ENCODE measurements around the gene B4GALNT3. TPM values are rescaled to one million over a fixed set of nuclear protein-coding genes. Genes with fewer than 3 reads are reported as not detected.

Gene B4GALNT3
- total RNA-seq, 2 experiments from 2014 or later, result 10.9 to 11.1 TPM

- no peaks in the 10 kb centered on the region for H3K4me1 Mint-ChIP-seq (ENCODE audit: low read depth)
- no peaks in the 10 kb centered on the region for H3K27me3 Mint-ChIP-seq (ENCODE audit: low read depth)
- H3K27ac Mint-ChIP-seq, result no peak overlapping the region
- POLR2A ChIA-PET, result no interaction called here
- DNase-seq (no peak), ATAC-seq (no peak)
- no peaks in the 10 kb centered on the region for H3K9me3 Mint-ChIP-seq (ENCODE audit: insufficient read depth)
- CTCF ChIA-PET, result no interaction called here
- no peak overlapping the region for H3K4me3 Mint-ChIP-seq
- no peaks in the 10 kb centered on the region for H3K36me3 Mint-ChIP-seq (ENCODE audit: low read depth)
Measured at GRCh38 chr12:513446-513845, 53.7 kb downstream of the B4GALNT3 start.

GRCh38 chr12:517538-517937 is 57.8 kb downstream of the B4GALNT3 start:
- ChIA-PET CTCF (no interaction called here), POLR2A (no interaction called here)
- ATAC-seq (no peak), DNase-seq (no peak)
- H3K9me3 Mint-ChIP-seq (ENCODE audit: insufficient read depth), result no peaks in the 10 kb centered on the region
- H3K27ac Mint-ChIP-seq, result no peak overlapping the region
- no peaks in the 10 kb centered on the region for H3K36me3 Mint-ChIP-seq (ENCODE audit: low read depth)
- peaks cover 4% of the 10 kb centered on the region for H3K27me3 Mint-ChIP-seq (ENCODE audit: low read depth)
- no peak overlapping the region for H3K4me3 Mint-ChIP-seq
- H3K4me1 Mint-ChIP-seq (ENCODE audit: low read depth), result no peaks in the 10 kb centered on the region

DNA sequence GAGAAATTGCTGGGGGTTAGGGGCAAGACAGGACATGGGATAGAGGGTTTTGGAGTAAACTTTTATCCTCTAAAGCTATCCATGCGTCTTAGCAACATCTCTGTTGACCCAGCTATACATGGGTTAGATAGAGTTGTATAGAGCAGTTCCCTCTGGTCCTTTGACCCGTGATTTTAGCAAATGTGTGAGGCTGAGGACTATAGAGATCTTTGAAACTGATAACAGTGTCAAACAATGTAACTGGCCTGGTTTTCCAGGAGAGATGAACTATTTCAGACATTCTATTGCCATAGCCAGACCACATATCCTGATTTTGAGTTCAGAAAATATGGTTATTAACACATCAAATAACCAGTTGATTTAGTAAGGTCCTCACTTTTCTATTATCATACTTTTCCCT is 60.4 kb downstream of the B4GALNT3 start:
- Mint-ChIP-seq H3K36me3 (ENCODE audit: low read depth) (no peaks in the 10 kb centered on the region), H3K4me3 (no peak overlapping the region), H3K4me1 (ENCODE audit: low read depth) (no peaks in the 10 kb centered on the region), H3K9me3 (ENCODE audit: insufficient read depth) (no peaks in the 10 kb centered on the region), H3K27ac (no peak overlapping the region), H3K27me3 (ENCODE audit: low read depth) (peaks cover 4% of the 10 kb centered on the region)
- CTCF ChIA-PET, result no interaction called here
- POLR2A ChIA-PET, result no interaction called here
- DNase-seq, result no peak
- no peak for ATAC-seq

GRCh38 chr12:522692-523378 is 63.1 kb downstream of the B4GALNT3 start:
- H3K9me3 Mint-ChIP-seq (ENCODE audit: insufficient read depth), result no peaks in the 10 kb centered on the region
- H3K27me3 Mint-ChIP-seq (ENCODE audit: low read depth), result peaks cover 4% of the 10 kb centered on the region
- no peaks in the 10 kb centered on the region for H3K36me3 Mint-ChIP-seq (ENCODE audit: low read depth)

GRCh38 chr12:524167-524951 is 64.6 kb downstream of the B4GALNT3 start:
- Mint-ChIP-seq H3K27me3 (ENCODE audit: low read depth) (peaks cover 4% of the 10 kb centered on the region), H3K36me3 (ENCODE audit: low read depth) (no peaks in the 10 kb centered on the region), H3K4me1 (ENCODE audit: low read depth) (no peaks in the 10 kb centered on the region), H3K9me3 (ENCODE audit: insufficient read depth) (no peaks in the 10 kb centered on the region), H3K4me3 (no peak overlapping the region), H3K27ac (no peak overlapping the region)
- ChIA-PET CTCF (interaction anchor here (1.0 kb wide), 1 partner anchor 23 kb away, joined by 3 read pairs; no protein-coding TSS in a partner anchor), POLR2A (no interaction called here)
- ATAC-seq (no peak), DNase-seq (no peak)

More at GRCh38 chr12:522692-523378, 63.1 kb downstream of the B4GALNT3 start:
- POLR2A ChIA-PET, result no interaction called here
- DNase-seq (no peak), ATAC-seq (no peak)
- H3K4me1 Mint-ChIP-seq (ENCODE audit: low read depth), result no peaks in the 10 kb centered on the region
- H3K27ac Mint-ChIP-seq, result no peak overlapping the region
- H3K4me3 Mint-ChIP-seq, result no peak overlapping the region
- CTCF ChIA-PET, result no interaction called here

DNA sequence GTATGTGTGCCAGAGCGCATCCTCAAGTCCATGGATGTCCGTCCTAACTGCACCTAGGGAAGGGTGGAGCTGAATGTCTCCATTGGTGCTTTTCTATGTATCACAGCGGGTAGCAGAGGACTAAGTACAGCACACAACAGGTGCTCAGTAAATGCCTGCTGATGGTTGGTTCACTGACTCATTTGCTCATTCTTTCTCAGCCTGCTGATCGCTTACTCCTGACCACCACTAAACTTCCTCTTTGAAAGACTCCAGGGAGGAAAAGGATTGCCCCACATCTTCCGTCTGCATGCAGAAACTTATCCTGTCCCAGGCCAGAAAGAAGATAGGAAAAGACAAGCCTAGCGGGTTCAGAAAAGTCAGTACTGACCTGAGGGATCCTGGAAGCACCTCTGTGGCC is 66.3 kb downstream of the B4GALNT3 start:
- CTCF ChIA-PET, result no interaction called here
- Mint-ChIP-seq H3K4me3 (no peak overlapping the region), H3K27ac (no peak overlapping the region), H3K27me3 (ENCODE audit: low read depth) (no peaks in the 10 kb centered on the region), H3K9me3 (ENCODE audit: insufficient read depth) (peaks cover 6% of the 10 kb centered on the region), H3K4me1 (ENCODE audit: low read depth) (no peaks in the 10 kb centered on the region), H3K36me3 (ENCODE audit: low read depth) (no peaks in the 10 kb centered on the region)
- no peak for DNase-seq
- POLR2A ChIA-PET, result no interaction called here
- no peak for ATAC-seq

GRCh38 chr12:527241-527640 is 67.5 kb downstream of the B4GALNT3 start:
- H3K9me3 Mint-ChIP-seq (ENCODE audit: insufficient read depth), result peaks cover 6% of the 10 kb centered on the region
- ChIA-PET CTCF (interaction anchor here (0.7 kb wide), 1 partner anchor 9 kb away, joined by 3 read pairs; no protein-coding TSS in a partner anchor), POLR2A (no interaction called here)
- no peak overlapping the region for H3K4me3 Mint-ChIP-seq
- H3K27me3 Mint-ChIP-seq (ENCODE audit: low read depth), result no peaks in the 10 kb centered on the region
- DNase-seq (no peak), ATAC-seq (no peak)
- H3K27ac Mint-ChIP-seq, result no peak overlapping the region
- H3K4me1 Mint-ChIP-seq (ENCODE audit: low read depth), result no peaks in the 10 kb centered on the region
- H3K36me3 Mint-ChIP-seq (ENCODE audit: low read depth), result no peaks in the 10 kb centered on the region

- Mint-ChIP-seq H3K4me3 (no peak overlapping the region), H3K4me1 (ENCODE audit: low read depth) (no peaks in the 10 kb centered on the region), H3K9me3 (ENCODE audit: insufficient read depth) (peaks cover 6% of the 10 kb centered on the region), H3K27ac (no peak overlapping the region), H3K27me3 (ENCODE audit: low read depth) (no peaks in the 10 kb centered on the region), H3K36me3 (ENCODE audit: low read depth) (no peaks in the 10 kb centered on the region)
- ATAC-seq, result no peak
- no peak for DNase-seq
- ChIA-PET CTCF (interaction anchor here (0.7 kb wide), 1 partner anchor 9 kb away, joined by 3 read pairs; no protein-coding TSS in a partner anchor), POLR2A (no interaction called here)
Measured at GRCh38 chr12:527729-528128, 68.0 kb downstream of the B4GALNT3 start.

- Mint-ChIP-seq H3K27me3 (ENCODE audit: low read depth) (no peaks in the 10 kb centered on the region), H3K27ac (no peak overlapping the region), H3K9me3 (ENCODE audit: insufficient read depth) (peaks cover 6% of the 10 kb centered on the region), H3K4me3 (no peak overlapping the region), H3K36me3 (ENCODE audit: low read depth) (no peaks in the 10 kb centered on the region), H3K4me1 (ENCODE audit: low read depth) (no peaks in the 10 kb centered on the region)
- no peak for ATAC-seq
- no peak for DNase-seq
- ChIA-PET POLR2A (no interaction called here), CTCF (no interaction called here)
Measured at GRCh38 chr12:530308-530707, 70.6 kb downstream of the B4GALNT3 start.

- Mint-ChIP-seq H3K4me1 (ENCODE audit: low read depth) (no peaks in the 10 kb centered on the region), H3K27me3 (ENCODE audit: low read depth) (no peaks in the 10 kb centered on the region), H3K9me3 (ENCODE audit: insufficient read depth) (peaks cover 6% of the 10 kb centered on the region), H3K36me3 (ENCODE audit: low read depth) (no peaks in the 10 kb centered on the region), H3K4me3 (no peak overlapping the region), H3K27ac (no peak overlapping the region)
- DNase-seq, result no peak
- ChIA-PET POLR2A (no interaction called here), CTCF (no interaction called here)
- no peak for ATAC-seq
Measured at GRCh38 chr12:530821-531220, 71.1 kb downstream of the B4GALNT3 start.

DNA sequence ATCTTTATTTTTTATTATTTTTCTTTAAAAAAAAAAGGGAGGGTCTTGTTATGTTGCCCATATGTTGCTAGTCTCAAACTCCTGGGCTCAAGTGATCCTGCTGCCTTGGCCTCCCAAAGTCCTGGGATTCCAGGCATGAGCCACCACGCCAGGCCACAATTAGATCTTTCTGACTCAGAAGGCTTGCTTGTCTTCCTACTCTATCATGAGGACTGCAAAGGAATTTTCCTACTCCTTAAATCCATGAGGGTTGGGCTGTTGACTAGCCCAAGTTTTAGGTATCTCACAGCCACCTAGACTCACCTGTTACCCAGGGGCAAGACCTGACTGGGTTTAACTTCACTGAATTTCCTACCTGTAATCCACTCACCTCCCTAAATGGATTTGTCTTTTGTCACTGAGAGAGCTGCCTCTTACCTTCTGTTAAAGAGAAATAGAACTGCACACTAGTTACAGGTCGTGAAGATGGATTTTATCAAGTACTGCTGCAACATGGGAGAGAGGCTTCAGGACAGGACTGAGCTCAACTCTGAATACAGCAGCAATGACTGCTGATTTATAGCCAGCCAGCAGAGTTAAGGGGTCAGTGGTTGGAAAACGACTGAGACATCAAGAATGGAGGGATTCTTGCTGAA is 72.3 kb downstream of the B4GALNT3 start:
- no peaks in the 10 kb centered on the region for H3K36me3 Mint-ChIP-seq (ENCODE audit: low read depth)
- H3K27me3 Mint-ChIP-seq (ENCODE audit: low read depth), result no peaks in the 10 kb centered on the region
- peaks cover 6% of the 10 kb centered on the region for H3K9me3 Mint-ChIP-seq (ENCODE audit: insufficient read depth)
- no peak overlapping the region for H3K4me3 Mint-ChIP-seq
- DNase-seq (no peak), ATAC-seq (no peak)
- no peak overlapping the region for H3K27ac Mint-ChIP-seq
- ChIA-PET POLR2A (no interaction called here), CTCF (no interaction called here)
- no peaks in the 10 kb centered on the region for H3K4me1 Mint-ChIP-seq (ENCODE audit: low read depth)

GRCh38 chr12:532908-533565 is 73.3 kb downstream of the B4GALNT3 start:
- ATAC-seq (no peak), DNase-seq (no peak)
- Mint-ChIP-seq H3K4me3 (no peak overlapping the region), H3K36me3 (ENCODE audit: low read depth) (no peaks in the 10 kb centered on the region), H3K9me3 (ENCODE audit: insufficient read depth) (peaks cover 6% of the 10 kb centered on the region), H3K27me3 (ENCODE audit: low read depth) (no peaks in the 10 kb centered on the region), H3K4me1 (ENCODE audit: low read depth) (no peaks in the 10 kb centered on the region), H3K27ac (no peak overlapping the region)
- ChIA-PET CTCF (interaction anchor here (1.5 kb wide), 1 partner anchor 56 kb away, joined by 3 read pairs; no protein-coding TSS in a partner anchor), POLR2A (no interaction called here)
